WTC11 (cell line): ENCODE results near the gene OPCML. TPM values are rescaled to one million over a fixed set of nuclear protein-coding genes. Genes with fewer than 3 reads are reported as not detected.

ENCODE experiments used
- ATAC-seq: fragments of 200-7000 bp; cut with Tn5 transposase; 2 replicates; pipeline ENCODE4 v1.10.0; 2021; ENCODE audit warnings: mild to moderate bottlenecking, moderate library complexity
- CTCF ChIA-PET: fragments of 300-600 bp; sonication (Branson Sonifier 250); formaldehyde crosslinking; loops from one replicate; lab custom pipeline; 2021; ENCODE audit warnings: antibody characterized with exemption; lab: Charles Lee
- POLR2A ChIA-PET: fragments of 350-600 bp; sonication (Branson Sonifier 250); formaldehyde crosslinking; loops from one replicate; lab custom pipeline; 2021; ENCODE audit warnings: antibody characterized with exemption; lab: Charles Lee
- DNase-seq: peaks from one replicate; pipeline ENCODE4 v3.0.0; 2021; ENCODE audit warnings: low spot score
- H3K27ac Mint-ChIP-seq: 2 replicates; pipeline ENCODE4 v1.8.0; 2021; ENCODE audit warnings: mixed read lengths
- H3K27me3 Mint-ChIP-seq: 2 replicates; pipeline ENCODE4 v1.8.0; 2021; ENCODE audit warnings: low read depth, mild to moderate bottlenecking, moderate library complexity, mixed read lengths
- H3K36me3 Mint-ChIP-seq: 2 replicates; pipeline ENCODE4 v1.8.0; 2021; ENCODE audit warnings: mixed read lengths
- H3K4me1 Mint-ChIP-seq: 2 replicates; pipeline ENCODE4 v1.8.0; 2022; ENCODE audit warnings: mixed read lengths
- H3K4me3 Mint-ChIP-seq: 2 replicates; pipeline ENCODE4 v1.8.0; 2021; ENCODE audit warnings: mild to moderate bottlenecking, moderate library complexity, mixed read lengths
- H3K9me3 Mint-ChIP-seq: 2 replicates; pipeline ENCODE4 v1.8.0; 2021; ENCODE audit warnings: mixed read lengths
- ATF2 ChIP-seq: sonication (generic); formaldehyde crosslinking; IDR thresholded peaks from 2 replicates; pipeline ENCODE4 v1.8.1; 2022; ENCODE audit warnings: low read depth, missing genetic modification reagents, borderline replicate concordance
- CBFB ChIP-seq: sonication (generic); formaldehyde crosslinking; IDR thresholded peaks from 2 replicates; pipeline ENCODE4 v1.8.1; 2022; ENCODE audit warnings: mild to moderate bottlenecking, low read depth, missing genetic modification reagents
- GTF2I ChIP-seq: fragments of 250-450 bp; sonication (Bioruptor Pico); conservative IDR thresholded peaks from 2 replicates; pipeline ENCODE4 v1.4.0; 2021; ENCODE audit warnings: mild to moderate bottlenecking
- MLX ChIP-seq: sonication (generic); formaldehyde crosslinking; IDR thresholded peaks from 2 replicates; pipeline ENCODE4 v1.8.1; 2023; ENCODE audit warnings: mild to moderate bottlenecking, missing genetic modification reagents, moderate library complexity
- PREB ChIP-seq: sonication (generic); formaldehyde crosslinking; IDR thresholded peaks from 2 replicates; pipeline ENCODE4 v1.8.1; 2022; ENCODE audit warnings: mild to moderate bottlenecking, missing genetic modification reagents, moderate library complexity, borderline replicate concordance
- PRRX2 ChIP-seq: fragments of 250-450 bp; sonication (Bioruptor Pico); IDR thresholded peaks from 2 replicates; pipeline ENCODE4 v1.8.0; 2021; ENCODE audit warnings: mild to moderate bottlenecking
- RELA ChIP-seq: sonication (generic); formaldehyde crosslinking; IDR thresholded peaks from 2 replicates; pipeline ENCODE4 v1.8.1; 2022; ENCODE audit warnings: missing genetic modification reagents, mild to moderate bottlenecking, borderline replicate concordance
- SMAD4 ChIP-seq: sonication (generic); formaldehyde crosslinking; IDR thresholded peaks from 2 replicates; pipeline ENCODE4 v1.8.0; 2022; ENCODE audit warnings: mild to moderate bottlenecking, missing genetic modification reagents
- SOX15 ChIP-seq: fragments of 250-450 bp; sonication (Bioruptor Pico); IDR thresholded peaks from 2 replicates; pipeline ENCODE4 v1.9.0; 2021; ENCODE audit warnings: mild to moderate bottlenecking
- TCF7 ChIP-seq: sonication (generic); formaldehyde crosslinking; IDR thresholded peaks from 2 replicates; pipeline ENCODE4 v1.8.0; 2022; ENCODE audit warnings: mild to moderate bottlenecking, low read depth, missing genetic modification reagents, moderate library complexity
- TEAD1 ChIP-seq: sonication (generic); formaldehyde crosslinking; IDR thresholded peaks from 2 replicates; pipeline ENCODE4 v1.8.0; 2022; ENCODE audit warnings: mild to moderate bottlenecking, missing genetic modification reagents
- ZBTB43 ChIP-seq: sonication (generic); formaldehyde crosslinking; IDR thresholded peaks from 2 replicates; pipeline ENCODE4 v1.8.1; 2023; ENCODE audit warnings: mild to moderate bottlenecking, missing genetic modification reagents
- ZNF138 ChIP-seq: sonication (generic); formaldehyde crosslinking; conservative IDR thresholded peaks from 2 replicates; pipeline ENCODE4 v1.8.1; 2022; ENCODE audit warnings: mild to moderate bottlenecking, moderate library complexity, missing genetic modification reagents
- ZNF263 ChIP-seq: sonication (generic); formaldehyde crosslinking; IDR thresholded peaks from 2 replicates; pipeline ENCODE4 v1.8.1; 2022; ENCODE audit warnings: low read depth, mild to moderate bottlenecking, moderate library complexity, missing genetic modification reagents
- ZNF425 ChIP-seq: fragments of 250-450 bp; sonication (Bioruptor Pico); conservative IDR thresholded peaks from 2 replicates; pipeline ENCODE4 v1.9.0; 2021; ENCODE audit warnings: mild to moderate bottlenecking
- total RNA-seq: library from RNA; stranded (reverse); gene quantifications from 3 replicates; pipeline ENCODE4 v1.2.3, GENCODE V29; 2021
- TF ChIP-seq, protein P1 (sequence below): fragments of 250-450 bp; sonication (Bioruptor Pico); IDR thresholded peaks from 2 replicates; pipeline ENCODE4 v1.8.0; 2021; ENCODE audit warnings: mild to moderate bottlenecking
- TF ChIP-seq, protein P2 (sequence below): sonication (generic); formaldehyde crosslinking; IDR thresholded peaks from 2 replicates; pipeline ENCODE4 v1.8.1; 2022; ENCODE audit warnings: missing genetic modification reagents, borderline replicate concordance
- TF ChIP-seq, protein P3 (sequence below): sonication (generic); formaldehyde crosslinking; IDR thresholded peaks from 2 replicates; pipeline ENCODE4 v1.8.1; 2022; ENCODE audit warnings: mild to moderate bottlenecking, moderate library complexity, missing genetic modification reagents

OPCML gene
- total RNA-seq, 1 experiment from 2014 or later, result 1.5 TPM

DNA sequence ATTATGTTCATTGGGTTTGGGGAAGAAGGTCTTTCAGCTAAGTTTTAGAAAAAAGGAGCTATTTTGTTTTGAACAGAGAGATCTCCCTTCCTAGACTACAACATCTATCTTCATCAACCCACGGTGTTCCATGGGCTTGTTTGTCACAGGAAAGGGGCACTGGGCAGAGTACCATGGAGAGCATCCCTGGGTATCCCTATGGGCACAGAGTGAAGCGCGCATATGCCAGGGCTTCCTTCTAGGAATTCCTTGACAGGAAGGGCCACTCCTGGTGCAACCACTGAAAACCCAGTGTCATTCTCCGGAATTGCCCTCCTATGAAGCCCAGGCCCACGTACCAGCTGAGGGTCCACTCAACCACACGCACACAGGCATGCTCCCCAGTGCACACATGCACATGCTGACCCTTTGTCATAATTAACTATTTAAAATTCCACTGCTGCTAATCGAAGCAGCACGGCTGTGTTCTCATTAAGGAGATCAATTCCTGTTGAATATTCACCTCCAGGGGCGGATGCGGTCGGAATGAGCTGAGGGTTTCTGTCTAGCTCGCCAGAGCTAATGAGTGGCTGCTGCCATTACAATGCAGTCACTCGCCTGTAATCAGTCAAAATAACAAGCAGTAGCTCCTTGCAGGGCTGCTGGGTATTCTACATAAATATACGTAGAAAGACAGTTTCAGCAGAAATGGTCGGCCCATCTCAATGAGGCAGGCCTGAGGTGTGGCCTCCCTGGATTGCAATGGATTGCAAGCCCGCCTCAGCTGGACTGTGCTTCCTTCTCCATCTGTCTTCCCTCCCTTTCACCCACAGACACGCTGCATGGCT, 512.5 kb downstream of the OPCML start:
- POLR2A ChIA-PET, result no interaction called here

DNA sequence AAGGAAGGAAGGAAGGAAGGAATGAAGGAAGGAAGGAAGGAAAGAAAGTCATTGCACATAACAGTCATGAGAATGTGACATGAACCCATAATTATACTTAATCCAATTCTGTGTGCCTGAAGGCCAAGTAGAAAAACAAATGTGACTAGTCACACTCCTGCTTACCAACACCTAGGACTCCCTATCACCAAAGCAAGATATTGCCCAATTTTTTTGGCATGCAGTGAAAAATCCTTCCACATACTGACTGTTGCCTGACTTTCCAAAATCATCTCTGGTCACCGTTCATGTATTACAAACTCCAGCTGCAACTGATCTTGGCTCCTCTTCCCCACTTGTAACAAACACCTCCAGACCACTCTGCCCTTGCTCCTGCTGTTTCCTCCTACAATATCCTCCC, 516.8 kb downstream of the OPCML start:
- H3K27me3 Mint-ChIP-seq, result no peaks in the 10 kb centered on the region; the same call in none of the 2 replicates
- no peak for ATAC-seq
- CTCF ChIA-PET, result no interaction called here

More for the DNA sequence above, 512.5 kb downstream of the OPCML start:
- Mint-ChIP-seq H3K9me3 (no peaks in the 10 kb centered on the region), H3K36me3 (no peaks in the 10 kb centered on the region), H3K4me3 (no peak overlapping the region), H3K27me3 (no peaks in the 10 kb centered on the region; the same call in 1 of the 2 replicates)
- no peak for ATAC-seq
- TF ChIP-seq SMAD4 (CRISPR knock-in tag) (no peak), ZNF138 (no peak)
- TF ChIP-seq, all 79 proteins: peak for 0
- DNase-seq, result no peak
- Mint-ChIP-seq H3K4me1 (peaks cover 9% of the 10 kb centered on the region), H3K27ac (no peak overlapping the region)
- CTCF ChIA-PET, result interaction anchor here (1.5 to 2.5 kb wide), 2 partner anchors 20 to 79 kb away, joined by 6 to 7 read pairs; no protein-coding TSS in a partner anchor

More for the DNA sequence above, 516.8 kb downstream of the OPCML start:
- H3K4me1 Mint-ChIP-seq, result peaks cover 14% of the 10 kb centered on the region
- no peaks in the 10 kb centered on the region for H3K36me3 Mint-ChIP-seq
- H3K9me3 Mint-ChIP-seq, result no peaks in the 10 kb centered on the region
- POLR2A ChIA-PET, result no interaction called here
- no peak for TF ChIP-seq GTF2I (CRISPR knock-in tag)
- TF ChIP-seq PRRX2, result no peak
- TF ChIP-seq, protein P1, sequence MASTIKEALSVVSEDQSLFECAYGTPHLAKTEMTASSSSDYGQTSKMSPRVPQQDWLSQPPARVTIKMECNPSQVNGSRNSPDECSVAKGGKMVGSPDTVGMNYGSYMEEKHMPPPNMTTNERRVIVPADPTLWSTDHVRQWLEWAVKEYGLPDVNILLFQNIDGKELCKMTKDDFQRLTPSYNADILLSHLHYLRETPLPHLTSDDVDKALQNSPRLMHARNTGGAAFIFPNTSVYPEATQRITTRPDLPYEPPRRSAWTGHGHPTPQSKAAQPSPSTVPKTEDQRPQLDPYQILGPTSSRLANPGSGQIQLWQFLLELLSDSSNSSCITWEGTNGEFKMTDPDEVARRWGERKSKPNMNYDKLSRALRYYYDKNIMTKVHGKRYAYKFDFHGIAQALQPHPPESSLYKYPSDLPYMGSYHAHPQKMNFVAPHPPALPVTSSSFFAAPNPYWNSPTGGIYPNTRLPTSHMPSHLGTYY (CRISPR knock-in tag), result no peak
- TF ChIP-seq ATF2 (CRISPR knock-in tag), result no peak
- no peak for TF ChIP-seq SOX15
- TF ChIP-seq TEAD1 (CRISPR knock-in tag), result no peak
- no peak for TF ChIP-seq MLX
- TF ChIP-seq CBFB (CRISPR knock-in tag), result no peak
- no peak for TF ChIP-seq ZNF425 (CRISPR knock-in tag)
- no peak for TF ChIP-seq ZBTB43 (CRISPR knock-in tag)
- TF ChIP-seq, protein P2, sequence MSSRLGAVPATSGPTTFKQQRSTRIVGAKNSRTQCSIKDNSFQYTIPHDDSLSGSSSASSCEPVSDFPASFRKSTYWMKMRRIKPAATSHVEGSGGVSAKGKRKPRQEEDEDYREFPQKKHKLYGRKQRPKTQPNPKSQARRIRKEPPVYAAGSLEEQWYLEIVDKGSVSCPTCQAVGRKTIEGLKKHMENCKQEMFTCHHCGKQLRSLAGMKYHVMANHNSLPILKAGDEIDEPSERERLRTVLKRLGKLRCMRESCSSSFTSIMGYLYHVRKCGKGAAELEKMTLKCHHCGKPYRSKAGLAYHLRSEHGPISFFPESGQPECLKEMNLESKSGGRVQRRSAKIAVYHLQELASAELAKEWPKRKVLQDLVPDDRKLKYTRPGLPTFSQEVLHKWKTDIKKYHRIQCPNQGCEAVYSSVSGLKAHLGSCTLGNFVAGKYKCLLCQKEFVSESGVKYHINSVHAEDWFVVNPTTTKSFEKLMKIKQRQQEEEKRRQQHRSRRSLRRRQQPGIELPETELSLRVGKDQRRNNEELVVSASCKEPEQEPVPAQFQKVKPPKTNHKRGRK, result no peak
- TF ChIP-seq PREB (CRISPR knock-in tag), result no peak
- TF ChIP-seq RELA, result no peak
- TF ChIP-seq TCF7 (CRISPR knock-in tag), result no peak
- TF ChIP-seq ZNF263 (CRISPR knock-in tag), result no peak
- TF ChIP-seq, protein P3, sequence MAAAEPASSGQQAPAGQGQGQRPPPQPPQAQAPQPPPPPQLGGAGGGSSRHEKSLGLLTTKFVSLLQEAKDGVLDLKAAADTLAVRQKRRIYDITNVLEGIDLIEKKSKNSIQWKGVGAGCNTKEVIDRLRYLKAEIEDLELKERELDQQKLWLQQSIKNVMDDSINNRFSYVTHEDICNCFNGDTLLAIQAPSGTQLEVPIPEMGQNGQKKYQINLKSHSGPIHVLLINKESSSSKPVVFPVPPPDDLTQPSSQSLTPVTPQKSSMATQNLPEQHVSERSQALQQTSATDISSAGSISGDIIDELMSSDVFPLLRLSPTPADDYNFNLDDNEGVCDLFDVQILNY (CRISPR knock-in tag), result no peak
- no peak overlapping the region for H3K4me3 Mint-ChIP-seq
- no peak overlapping the region for H3K27ac Mint-ChIP-seq
- DNase-seq, result no peak
